GM19395 (cell line): ENCODE measurements around the gene RAMACL.
A peak's percentile ranks its signal among the peaks of the same experiment; 100 is the strongest.
"Not testable (repeated sequence)": the region's sequence is repeated elsewhere in the genome, so short reads cannot be mapped to it uniquely, and the experiment has no call there.

Source experiments
- ATAC-seq: cut with Tn5 transposase; IDR thresholded peaks from one replicate; pipeline ENCODE4 v1.9.1; 2021; ENCODE audit warnings: mild to moderate bottlenecking, moderate library complexity; ENCODE audit not compliant: unreplicated experiment

RAMACL gene

DNA sequence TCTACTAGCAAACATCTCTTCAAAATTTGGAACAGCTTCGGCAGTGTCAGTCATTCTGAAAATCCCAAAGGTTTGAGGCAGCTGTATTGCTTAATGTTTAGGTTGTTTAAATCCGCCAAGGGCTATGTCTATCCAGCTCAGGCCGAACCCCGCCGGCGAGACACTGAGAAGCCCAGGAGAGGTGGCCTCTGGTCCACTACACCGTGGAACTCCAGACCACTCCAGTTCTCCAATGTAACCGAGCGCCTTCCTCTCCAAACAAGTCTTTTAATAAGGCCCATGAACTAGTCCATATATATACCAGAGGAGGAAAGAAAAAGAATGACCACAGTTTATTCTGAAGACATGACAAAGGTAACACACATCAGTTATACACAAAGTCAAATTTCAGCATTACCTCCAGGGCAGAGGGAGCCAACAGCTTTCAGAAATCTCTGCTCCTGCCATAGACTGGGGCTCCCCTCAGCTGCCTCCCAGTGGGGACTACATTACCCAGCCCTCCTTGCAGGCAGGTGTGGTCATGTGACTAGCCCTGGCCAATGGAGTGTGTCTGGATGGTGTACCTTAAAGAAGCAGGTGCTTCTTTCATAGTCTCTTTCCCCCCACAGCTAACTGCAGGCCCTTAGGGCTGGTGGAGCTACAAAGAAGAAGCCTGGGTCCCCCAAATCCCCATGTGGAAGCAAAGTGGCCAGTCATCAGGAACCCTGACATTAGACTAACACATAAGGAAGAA lies at the start of gene RAMACL:
RAMACL (minus strand) TSS at position 255 of the 733 bp plus-strand sequence; CDS start at position 54, 201 bp downstream.
- ATAC-seq = peak; percentile 73

- no peak for ATAC-seq
These were observed 48.8 kb upstream of the RAMACL start for GRCh38 chr6:166635013-166635970.

GRCh38 chr6:166634581-166634980 lies 48.1 kb upstream of the RAMACL start:
- not testable (repeated sequence) for ATAC-seq

- no peak for ATAC-seq
These were observed 47.5 kb upstream of the RAMACL start for GRCh38 chr6:166633732-166634535.

DNA sequence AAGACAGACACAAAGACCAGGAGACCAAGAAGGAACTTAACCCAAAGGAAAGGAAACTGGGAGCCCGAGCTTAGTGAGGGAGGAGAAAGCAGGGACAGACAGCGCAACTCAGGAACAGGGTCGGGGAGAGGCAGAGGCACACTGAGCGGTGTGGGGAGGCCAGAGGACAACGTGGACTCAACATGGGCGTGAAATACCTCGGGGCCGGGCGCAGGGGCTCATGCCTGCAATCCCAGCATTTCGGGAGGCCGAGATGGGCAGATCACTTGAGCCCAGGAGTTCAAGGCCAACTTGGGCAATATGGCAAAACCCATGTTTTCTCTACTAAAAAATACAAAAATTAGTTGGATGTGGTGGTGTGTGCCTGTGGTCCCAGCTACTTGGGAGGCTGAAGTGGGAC lies 46.3 kb upstream of the RAMACL start:
- no peak for ATAC-seq

DNA sequence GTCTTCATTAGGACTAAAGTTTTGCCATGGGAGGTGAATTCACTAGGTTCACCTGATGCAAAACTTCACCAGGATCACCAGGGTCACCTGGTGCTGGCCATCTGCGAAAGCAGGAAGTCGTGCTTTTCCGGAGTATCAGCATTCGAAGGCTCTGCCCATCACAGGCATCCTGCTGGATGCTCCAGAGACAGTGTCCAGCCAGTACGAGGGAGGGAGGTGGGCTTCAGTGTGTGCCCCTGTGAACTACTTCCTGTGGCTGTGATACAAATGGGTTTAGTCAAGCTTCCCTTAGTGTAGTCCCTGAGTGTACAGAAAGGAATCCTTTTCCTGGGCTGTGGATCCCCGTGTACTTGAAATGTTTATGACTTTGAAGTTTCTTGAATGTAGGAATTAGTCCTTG lies 44.0 kb upstream of the RAMACL start:
- no peak for ATAC-seq

DNA sequence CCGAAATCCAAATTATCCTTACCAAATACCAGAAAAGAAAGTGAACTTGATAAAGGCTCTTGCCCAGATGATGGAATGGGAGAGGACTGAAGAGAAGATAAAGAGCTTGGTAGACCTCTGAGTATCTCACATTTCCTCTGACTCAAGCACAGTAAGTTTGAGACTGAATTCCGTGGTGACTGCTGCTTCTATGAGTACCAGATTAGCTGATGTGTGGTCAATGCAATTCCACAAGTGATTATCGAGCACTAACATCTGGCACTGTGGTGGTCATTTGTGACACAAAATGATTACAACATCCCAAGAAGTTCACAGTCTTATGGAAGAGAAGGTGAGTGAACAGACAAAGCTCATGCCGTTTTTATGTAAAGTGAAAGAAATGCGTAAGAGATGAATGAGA lies 43.1 kb upstream of the RAMACL start:
- no peak for ATAC-seq

DNA sequence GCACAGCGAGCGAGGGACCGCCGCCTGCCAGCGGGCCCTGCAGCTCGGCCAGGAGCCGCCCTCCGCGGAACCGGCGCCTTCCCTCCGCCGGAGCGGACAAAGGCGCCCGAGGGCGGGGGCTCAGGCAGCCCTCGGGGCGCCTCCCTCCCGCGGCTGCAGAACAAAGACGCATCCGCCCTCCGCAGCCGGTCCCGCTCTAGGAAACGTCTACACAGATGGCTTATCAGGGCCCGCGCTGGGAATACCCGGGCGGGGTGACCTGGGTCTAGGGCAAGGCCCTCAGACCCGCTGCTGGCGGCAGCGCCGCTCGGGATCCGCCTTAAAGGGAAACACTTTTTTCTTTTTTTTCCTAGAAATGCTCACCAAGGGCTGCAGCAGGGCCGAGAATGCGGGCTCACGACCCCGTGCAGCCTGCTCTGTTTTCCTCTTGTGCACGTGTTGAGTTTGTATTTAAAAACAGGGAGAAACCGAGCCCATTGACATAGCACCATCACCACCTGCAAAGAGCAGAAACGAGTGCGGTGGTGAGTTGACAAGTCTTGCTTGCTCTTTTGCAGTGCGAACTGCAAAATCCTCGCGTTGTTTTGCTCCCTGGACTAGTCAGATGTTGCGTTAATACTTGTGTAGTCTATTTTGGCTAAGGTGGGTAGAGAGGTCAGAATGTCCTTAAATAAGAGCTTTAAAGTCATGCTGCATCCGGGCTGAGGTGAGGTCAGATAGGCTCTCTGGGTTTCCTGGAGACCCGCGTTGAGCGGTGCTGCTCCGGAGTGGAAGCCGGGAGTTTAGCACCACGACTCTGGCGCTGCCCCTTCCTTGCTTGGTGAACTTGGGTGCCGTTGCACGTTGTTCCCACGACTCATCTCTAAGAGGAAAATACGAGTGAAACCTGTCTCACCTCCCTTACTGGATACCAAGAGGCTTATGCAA lies 41.7 kb upstream of the RAMACL start:
- peak; percentile 38 for ATAC-seq

DNA sequence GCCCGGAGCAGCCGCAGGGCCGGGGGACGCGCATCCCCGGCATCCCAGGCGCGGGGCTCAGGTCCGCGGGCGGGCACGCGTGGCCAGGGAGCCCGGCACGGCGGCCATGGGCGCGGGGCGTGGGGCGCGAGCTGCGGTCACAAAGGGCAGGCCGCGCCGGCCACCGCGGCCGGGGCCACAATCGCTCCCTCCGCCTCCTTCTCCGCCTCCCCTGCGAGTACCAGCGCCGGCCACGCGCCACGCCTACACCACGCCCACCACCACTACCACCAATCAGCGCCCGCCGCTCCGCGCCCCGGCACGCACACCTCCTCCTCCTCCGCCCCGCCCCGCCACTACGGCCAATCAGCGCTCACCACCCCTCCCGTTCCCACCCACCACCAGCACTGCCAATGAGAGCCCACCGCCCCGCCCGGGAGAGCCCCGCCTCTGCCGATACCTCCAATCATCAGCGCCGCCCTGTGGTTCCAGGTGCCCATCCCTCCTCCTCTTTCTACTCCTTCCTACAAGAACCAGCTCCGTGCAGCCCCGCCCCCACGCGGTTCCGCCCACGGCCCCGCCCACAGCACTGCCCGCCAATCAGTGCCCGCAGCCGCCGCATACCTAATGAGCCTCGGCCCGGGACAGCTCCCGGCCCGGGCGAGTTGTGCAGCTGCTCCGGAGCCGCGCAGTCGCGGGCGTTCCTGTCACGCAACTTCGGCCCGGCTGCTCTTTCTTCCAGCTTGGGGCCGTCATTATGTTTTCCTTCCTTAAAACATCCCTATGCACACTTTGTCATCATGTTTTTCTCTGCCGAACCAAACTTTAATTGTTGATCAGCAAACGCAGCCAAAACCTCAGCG lies 40.8 kb upstream of the RAMACL start, which contains the start of gene RPS6KA2:
RPS6KA2 (minus strand) TSS at position 219 of the 842 bp plus-strand sequence. CDS start 232 bp downstream, outside the sequence.
- peak; percentile 87 for ATAC-seq

DNA sequence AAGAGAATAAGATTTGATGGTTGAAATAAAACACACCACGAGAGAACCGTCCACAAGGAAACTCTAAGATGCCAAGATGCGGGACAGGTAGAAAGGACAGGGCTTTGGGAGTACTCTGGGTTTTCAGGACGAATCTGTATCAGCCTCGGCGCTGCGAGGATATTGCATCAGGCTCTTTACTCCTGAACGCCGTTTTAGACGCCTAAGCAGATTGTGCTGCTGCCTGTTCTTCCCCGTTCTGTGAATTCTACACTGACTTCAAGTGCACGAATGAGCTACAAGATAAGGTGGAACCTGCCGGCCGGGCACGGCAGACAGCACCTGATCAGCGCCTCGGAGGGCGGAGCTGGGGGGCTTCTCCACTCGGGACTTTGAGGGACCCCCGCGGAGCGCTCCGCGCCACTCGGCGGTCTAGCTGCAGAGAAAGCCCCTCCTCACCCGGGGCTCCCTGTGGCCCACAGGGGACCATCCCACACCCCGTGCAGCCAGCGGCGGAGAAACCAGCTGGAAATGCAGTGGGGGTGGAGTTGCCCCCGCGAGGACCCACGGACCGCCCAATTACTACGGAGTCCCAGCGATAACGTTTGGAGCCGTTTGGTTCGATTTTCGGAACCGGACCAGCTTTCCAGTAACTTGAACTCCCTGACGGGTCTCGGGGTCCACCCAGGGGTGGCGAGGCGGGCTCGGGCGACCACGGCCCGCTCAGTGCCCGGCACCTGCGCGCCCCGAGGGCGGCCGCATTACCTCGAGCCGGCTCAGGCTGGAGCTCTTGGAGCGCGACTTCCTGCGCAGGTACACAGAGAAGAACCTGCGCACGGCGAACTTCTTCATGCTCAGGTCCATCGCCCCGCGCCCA lies 39.9 kb upstream of the RAMACL start:
- peak; percentile 12 for ATAC-seq

- no peak for ATAC-seq
These were observed 38.9 kb upstream of the RAMACL start for GRCh38 chr6:166625356-166625755.

DNA sequence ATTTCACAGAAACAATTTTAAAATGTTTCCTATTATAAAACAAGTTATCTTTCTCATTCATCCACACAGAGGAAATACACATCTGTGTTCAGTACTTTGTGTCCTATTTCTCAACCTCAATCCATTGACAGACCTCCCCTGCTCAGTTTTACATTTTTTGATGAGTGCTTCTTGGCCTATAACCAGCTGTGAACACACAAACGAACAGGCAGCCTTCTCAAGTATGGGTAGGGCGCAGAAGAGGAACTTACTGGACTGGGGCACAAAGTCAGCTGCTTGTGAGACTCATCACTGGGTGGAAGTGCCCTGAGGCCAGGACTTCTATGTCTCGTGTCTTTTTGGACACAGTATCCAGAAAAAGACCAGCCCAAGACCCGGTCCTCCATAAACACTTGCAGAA lies 37.8 kb upstream of the RAMACL start:
- ATAC-seq = no peak

- ATAC-seq = no peak
These were observed 36.8 kb upstream of the RAMACL start for GRCh38 chr6:166623318-166623717.

DNA sequence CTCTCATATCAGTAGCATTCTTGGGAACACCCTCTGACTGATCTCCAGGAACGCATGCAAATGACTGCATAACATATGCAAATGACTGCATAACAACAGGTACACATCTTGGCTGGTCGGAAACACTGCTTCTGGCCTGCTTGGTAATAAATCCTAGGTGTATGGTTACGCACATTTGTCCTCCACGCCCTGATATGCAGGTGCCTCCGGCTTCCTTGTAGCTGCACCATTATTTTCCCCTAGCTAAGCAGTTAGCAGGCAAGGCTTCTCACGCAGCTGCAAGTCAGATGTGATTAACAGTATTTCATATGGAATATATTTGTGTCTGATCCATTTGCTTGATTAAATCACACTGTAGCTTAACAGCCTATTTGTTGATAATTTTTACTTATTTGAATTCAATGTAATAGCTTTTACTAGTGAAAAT lies 34.6 kb upstream of the RAMACL start:
- ATAC-seq = no peak

DNA sequence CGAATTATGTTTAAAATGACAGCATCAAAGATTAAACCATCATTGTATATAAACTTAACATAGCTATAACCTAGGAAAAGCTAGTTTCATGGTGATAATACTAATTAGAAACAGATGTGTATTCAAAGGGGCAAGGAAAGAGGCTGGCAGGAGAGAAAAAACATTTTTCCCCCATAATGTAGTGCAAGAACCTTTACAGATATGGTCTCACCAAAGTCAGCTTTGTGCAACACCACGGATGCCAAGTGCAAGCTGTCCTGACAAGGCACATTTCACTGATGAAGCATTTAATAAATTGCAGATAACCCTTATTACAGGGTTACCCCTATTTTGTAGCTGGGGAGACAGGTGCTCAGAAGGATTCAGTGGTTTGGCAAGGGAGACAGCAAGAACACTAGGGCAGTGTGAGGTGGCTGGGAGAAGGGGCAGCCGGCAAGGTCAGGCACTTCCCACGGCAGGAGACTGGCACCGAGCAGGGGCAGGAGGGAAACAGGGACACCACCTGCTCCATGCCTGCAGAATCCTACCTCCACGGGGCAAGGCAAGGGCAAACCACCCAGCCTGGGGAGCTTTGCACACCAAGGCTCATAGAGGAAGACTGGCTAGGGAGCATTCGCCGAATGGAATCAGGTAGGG lies 34.1 kb upstream of the RAMACL start:
- ATAC-seq = no peak

- no peak for ATAC-seq
These were observed 33.4 kb upstream of the RAMACL start for GRCh38 chr6:166619912-166620311.
